Parathyroid adenoma (tissue), 2 donors: ENCODE results near the gene PDE7B.

ENCODE experiments used
- H2AFZ ChIP-seq: fragments of 300-600 bp; sonication (generic); one replicate; pipeline ENCODE4 v1.7.0; 2017; ENCODE audit warnings: antibody characterized with exemption, mild to moderate bottlenecking
- H3K27ac ChIP-seq: fragments of 300-600 bp; sonication (generic); one replicate; pipeline ENCODE4 v1.7.0; 2017
- H3K27me3 ChIP-seq: fragments of 300-600 bp; sonication (generic); one replicate; pipeline ENCODE4 v1.7.0; 2017; ENCODE audit warnings: low read length; ENCODE audit not compliant: control insufficient read depth, insufficient read depth
- H3K36me3 ChIP-seq: fragments of 300-600 bp; sonication (generic); one replicate; pipeline ENCODE4 v1.7.0; 2017; ENCODE audit warnings: low read length; ENCODE audit not compliant: control insufficient read depth, insufficient read depth
- H3K4me1 ChIP-seq: fragments of 300-600 bp; sonication (generic); one replicate; pipeline ENCODE4 v1.7.0; 2017; ENCODE audit warnings: control low read depth
- H3K4me2 ChIP-seq: fragments of 300-600 bp; sonication (generic); one replicate; pipeline ENCODE4 v1.7.0; 2017; ENCODE audit warnings: low read length
- H3K4me3 ChIP-seq: fragments of 300-600 bp; sonication (generic); one replicate; pipeline ENCODE4 v1.7.0; 2017; ENCODE audit warnings: low read depth, low read length
- H3K79me2 ChIP-seq: fragments of 300-600 bp; sonication (generic); one replicate; pipeline ENCODE4 v1.7.0; 2017; ENCODE audit warnings: control low read depth
- H3K9ac ChIP-seq: fragments of 300-600 bp; sonication (generic); one replicate; pipeline ENCODE4 v1.7.0; 2017; ENCODE audit warnings: mild to moderate bottlenecking
- H3K9me3 ChIP-seq: fragments of 300-600 bp; sonication (generic); one replicate; pipeline ENCODE4 v1.7.0; 2017; ENCODE audit warnings: low read length; ENCODE audit not compliant: control insufficient read depth
- TF ChIP-seq, protein P1 (sequence below): fragments of 300-600 bp; sonication (generic); IDR thresholded peaks from one replicate; pipeline ENCODE4 v1.7.0; 2017; ENCODE audit warnings: antibody characterized with exemption, mild to moderate bottlenecking
- donor health status: primary hyperparathyroidism.

The PDE7B gene

DNA sequence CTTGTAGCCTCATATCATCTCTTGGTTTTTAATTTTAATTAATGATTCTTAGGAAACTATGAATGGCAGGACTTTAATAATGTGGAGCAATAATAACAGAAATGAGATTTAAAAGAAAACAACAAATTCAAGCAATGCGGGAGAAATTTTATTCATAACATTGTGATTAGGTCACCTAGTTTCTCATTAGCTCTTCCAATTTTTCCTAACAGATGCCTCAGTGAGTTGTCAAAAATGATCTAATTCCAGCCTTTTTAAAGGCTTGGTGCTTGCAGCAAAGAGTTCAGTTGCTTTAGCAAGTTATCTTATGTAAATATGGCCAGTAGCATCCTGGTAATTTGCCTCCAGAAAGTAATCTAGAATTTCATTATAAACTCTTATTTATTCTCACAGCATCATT, 20.4 kb downstream of the PDE7B start:
- H3K27me3 ChIP-seq, result no peaks in the 10 kb centered on the region
- no peaks in the 10 kb centered on the region for H3K36me3 ChIP-seq
- no peak overlapping the region for H3K27ac ChIP-seq

DNA sequence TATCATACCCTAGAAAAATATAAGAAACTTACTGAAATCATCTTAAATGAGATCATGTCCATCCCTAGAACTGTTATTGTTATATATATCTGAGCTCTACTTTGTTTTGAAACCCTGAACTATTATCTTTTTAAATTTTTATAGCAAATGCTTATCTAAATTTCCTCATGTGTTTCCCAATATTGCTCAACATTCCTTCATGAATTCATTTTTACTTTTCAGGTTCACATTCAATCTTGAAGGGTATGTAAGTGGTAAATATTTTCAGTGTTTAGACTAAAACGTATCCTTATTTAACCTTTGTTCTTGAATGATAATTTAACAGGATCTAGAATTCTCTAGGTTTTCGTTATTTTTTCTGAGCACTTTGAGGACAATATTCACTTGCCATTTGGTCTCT, 23.9 kb downstream of the PDE7B start:
- Histone ChIP-seq H3K4me2 (no peak overlapping the region), H3K27me3 (no peaks in the 10 kb centered on the region), H3K79me2 (no peaks in the 10 kb centered on the region), H3K4me1 (no peaks in the 10 kb centered on the region), H3K4me3 (no peak overlapping the region), H3K36me3 (no peaks in the 10 kb centered on the region), H3K27ac (no peak overlapping the region), H3K9me3 (no peaks in the 10 kb centered on the region), H3K9ac (no peak overlapping the region), H2AFZ (no peak overlapping the region)
- TF ChIP-seq, protein P1, sequence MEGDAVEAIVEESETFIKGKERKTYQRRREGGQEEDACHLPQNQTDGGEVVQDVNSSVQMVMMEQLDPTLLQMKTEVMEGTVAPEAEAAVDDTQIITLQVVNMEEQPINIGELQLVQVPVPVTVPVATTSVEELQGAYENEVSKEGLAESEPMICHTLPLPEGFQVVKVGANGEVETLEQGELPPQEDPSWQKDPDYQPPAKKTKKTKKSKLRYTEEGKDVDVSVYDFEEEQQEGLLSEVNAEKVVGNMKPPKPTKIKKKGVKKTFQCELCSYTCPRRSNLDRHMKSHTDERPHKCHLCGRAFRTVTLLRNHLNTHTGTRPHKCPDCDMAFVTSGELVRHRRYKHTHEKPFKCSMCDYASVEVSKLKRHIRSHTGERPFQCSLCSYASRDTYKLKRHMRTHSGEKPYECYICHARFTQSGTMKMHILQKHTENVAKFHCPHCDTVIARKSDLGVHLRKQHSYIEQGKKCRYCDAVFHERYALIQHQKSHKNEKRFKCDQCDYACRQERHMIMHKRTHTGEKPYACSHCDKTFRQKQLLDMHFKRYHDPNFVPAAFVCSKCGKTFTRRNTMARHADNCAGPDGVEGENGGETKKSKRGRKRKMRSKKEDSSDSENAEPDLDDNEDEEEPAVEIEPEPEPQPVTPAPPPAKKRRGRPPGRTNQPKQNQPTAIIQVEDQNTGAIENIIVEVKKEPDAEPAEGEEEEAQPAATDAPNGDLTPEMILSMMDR, result no peak

More for the DNA sequence above, 20.4 kb downstream of the PDE7B start:
- no peak overlapping the region for H2AFZ ChIP-seq
- no peak overlapping the region for H3K4me3 ChIP-seq
- no peaks in the 10 kb centered on the region for H3K79me2 ChIP-seq
- TF ChIP-seq, protein P1, result no peak
- no peak overlapping the region for H3K9ac ChIP-seq
- no peaks in the 10 kb centered on the region for H3K9me3 ChIP-seq
- no peaks in the 10 kb centered on the region for H3K4me1 ChIP-seq
- H3K4me2 ChIP-seq, result no peak overlapping the region

DNA sequence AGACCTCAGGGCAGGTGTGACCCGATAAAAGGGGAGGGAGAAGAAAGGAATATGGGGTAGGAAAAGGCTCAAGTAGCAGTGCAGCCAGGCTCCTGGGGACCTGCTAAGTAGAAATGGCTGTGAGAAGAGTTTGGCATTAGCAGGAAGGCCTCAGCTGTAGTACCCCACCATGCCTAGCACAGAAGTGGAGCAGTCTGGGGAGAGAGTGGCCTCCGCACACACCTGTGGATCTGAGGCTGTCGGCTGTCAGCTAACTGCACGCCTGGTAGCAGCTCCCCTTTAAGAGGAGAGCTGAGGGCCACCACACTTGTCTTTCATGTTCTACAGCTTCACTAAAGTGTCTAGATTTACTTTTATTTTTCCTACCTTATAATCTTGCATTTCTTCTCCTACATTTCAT, 24.6 kb downstream of the PDE7B start:
- TF ChIP-seq, protein P1, result no peak
- Histone ChIP-seq H3K9me3 (no peaks in the 10 kb centered on the region), H3K9ac (no peak overlapping the region), H3K79me2 (no peaks in the 10 kb centered on the region), H3K27ac (no peak overlapping the region), H3K4me2 (no peak overlapping the region), H2AFZ (no peak overlapping the region), H3K4me3 (no peak overlapping the region), H3K27me3 (no peaks in the 10 kb centered on the region), H3K36me3 (no peaks in the 10 kb centered on the region), H3K4me1 (no peaks in the 10 kb centered on the region)

DNA sequence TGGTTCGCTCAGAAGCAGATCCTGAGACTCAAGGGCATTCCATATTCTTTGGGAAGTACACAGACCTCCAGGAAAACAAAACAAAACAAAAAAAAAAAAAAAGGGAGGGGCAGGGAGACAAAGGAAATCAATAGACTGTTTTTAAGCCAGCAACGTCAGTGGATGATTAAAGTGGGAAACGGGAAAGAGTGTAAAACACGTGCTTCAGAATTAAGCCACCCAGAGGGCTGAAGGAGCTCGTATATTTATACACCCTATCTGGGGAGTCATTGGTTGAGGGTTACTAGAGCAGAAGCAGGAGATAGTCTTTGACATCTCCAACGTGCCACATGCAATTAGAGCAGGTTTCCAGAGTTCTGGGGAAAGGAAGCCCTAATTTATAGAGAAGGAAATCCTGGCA, 26.2 kb downstream of the PDE7B start:
- Histone ChIP-seq H3K4me2 (no peak overlapping the region), H3K4me3 (no peak overlapping the region), H2AFZ (no peak overlapping the region), H3K9ac (no peak overlapping the region), H3K27me3 (no peaks in the 10 kb centered on the region), H3K27ac (no peak overlapping the region), H3K36me3 (no peaks in the 10 kb centered on the region), H3K79me2 (no peaks in the 10 kb centered on the region), H3K4me1 (no peaks in the 10 kb centered on the region), H3K9me3 (no peaks in the 10 kb centered on the region)
- TF ChIP-seq, protein P1, result no peak
